K562 (cell line): ENCODE measurements around the gene DNAJB1. TPM values are rescaled to one million over a fixed set of nuclear protein-coding genes. Genes with fewer than 3 reads are reported as not detected.

Experiments used
- DEAF1 ChIP-seq: fragments of 450-650 bp; formaldehyde crosslinking; IDR thresholded peaks from 2 replicates; pipeline ENCODE4 v1.4.0; 2020; ENCODE audit warnings: mild to moderate bottlenecking, moderate library complexity
- E2F1 ChIP-seq: sonication (generic); formaldehyde crosslinking; IDR thresholded peaks from 2 replicates; pipeline ENCODE4 v1.8.1; 2023; ENCODE audit warnings: mild to moderate bottlenecking, missing genetic modification reagents, moderate library complexity
- FOXJ3 ChIP-seq: sonication (generic); formaldehyde crosslinking; IDR thresholded peaks from 2 replicates; pipeline ENCODE4 v1.4.0; 2020; ENCODE audit warnings: mild to moderate bottlenecking, missing genetic modification reagents
- KLF13 ChIP-seq: fragments of 450-650 bp; IDR thresholded peaks from 2 replicates; pipeline ENCODE4 v1.6.1; 2016; ENCODE audit warnings: missing genetic modification characterization, low read depth, mild to moderate bottlenecking, missing compliant biosample characterization, moderate library complexity, borderline replicate concordance
- MGA ChIP-seq: fragments of 450-650 bp; IDR thresholded peaks from 2 replicates; pipeline ENCODE4 v1.6.1; 2016; ENCODE audit warnings: mild to moderate bottlenecking, moderate library complexity
- MYBL2 ChIP-seq, 2 experiments: fragments of 450-650 bp in 1 of 2; sonication (generic) in 1 of 2; formaldehyde crosslinking in 1 of 2; IDR thresholded peaks; 2 replicates each; pipeline versions ENCODE4 v1.6.1 to v1.8.1; 2017 to 2022; ENCODE audit warnings: borderline replicate concordance in 1 of 2, inconsistent platforms in 1 of 2, low read depth in 1 of 2, mild to moderate bottlenecking in 1 of 2, missing genetic modification reagents in 1 of 2, moderate library complexity in 1 of 2
- RBM22 ChIP-seq: fragments of 200-400 bp; formaldehyde crosslinking; IDR thresholded peaks from 2 replicates; pipeline ENCODE4 v1.6.1; 2018; ENCODE audit warnings: low read length, low read depth; ENCODE audit not compliant: poor library complexity, severe bottlenecking
- SMC3 ChIP-seq: conservative IDR thresholded peaks from 2 replicates; pipeline ENCODE4 v1.6.1; 2011; ENCODE audit warnings: low read depth, low read length, improper control_type of control experiment; ENCODE audit not compliant: insufficient read depth
- SRF ChIP-seq, 2 experiments: fragments of 250-450, 450-650 bp in 1 of 2; sonication (Bioruptor Pico) in 1 of 2; sonication (generic) in 1 of 2; formaldehyde crosslinking; IDR thresholded peaks; 2 replicates each; pipeline versions ENCODE4 v1.5.0 to v1.5.1; 2020 to 2022; ENCODE audit warnings: mild to moderate bottlenecking in 1 of 2, missing genetic modification reagents in 1 of 2
- polyA plus RNA-seq, 8 experiments: library from polyadenylated mRNA; depleted of rRNA in 4 of 8; stranded (reverse) in 5 of 8; unstranded in 3 of 8; fragments of >200 nt; fragmentation: Nextera tagmentation in 2 of 8; fragmentation: Illumina TruSeq in 1 of 8; extraction: Ambion mirVana in 2 of 8; extraction: Trizol in 1 of 8; gene quantifications; 2 replicates each; pipeline versions ENCODE4 v1.2.1 to v1.2.3, GENCODE V29; 2011 to 2014; ENCODE audit warnings: inconsistent platforms in 1 of 8, missing spikeins in 1 of 8
- total RNA-seq, 7 experiments: library from RNA; depleted of rRNA in 6 of 7; stranded (reverse); fragments of >200 nt in 6 of 7; fragmentation: Illumina TruSeq in 2 of 7; extraction: Trizol in 2 of 7; gene quantifications; 2 replicates each; pipeline versions ENCODE4 v1.2.1 to v1.2.3, GENCODE V29; 2011 to 2021; ENCODE audit warnings: low replicate concordance in 1 of 7

The DNAJB1 gene
- total and polyA plus RNA-seq, 9 of the 15 experiments (the other 6 are each of a cell fraction or from before 2014, with no cell fraction given) = 13.2 to 113 (median 62.1) TPM

GRCh38 chr19:14472202-14472938, 45.8 kb downstream of the DNAJB1 start (continued):
- TF ChIP-seq MGA (peak; percentile 85), KLF13 (0 out of 2 replicates have a peak, but pooled peaks have one; percentile 62), MYBL2 (IDR thresholded peaks at IDR 0.05; ENCODE audit: low read depth) (no peak), MYBL2 (CRISPR knock-in tag; IDR thresholded peaks at IDR 0.05; ENCODE audit: borderline replicate concordance) (no peak), SMC3 (peak; percentile 53; the same call in 1 of the 2 replicates), SRF (CRISPR knock-in tag; IDR thresholded peaks at IDR 0.05) (peak; percentile 30 to 50; a peak in 1 of 4 replicates), FOXJ3 (CRISPR knock-in tag) (no peak), RBM22 (peak; percentile 80), E2F1 (CRISPR knock-in tag) (peak; percentile 52; the same call in 1 of the 2 replicates), DEAF1 (CRISPR knock-in tag) (0 out of 2 replicates have a peak, but pooled peaks have one; percentile 12)
